CD4-positive, CD25-positive, alpha-beta regulatory T cell (primary cell): ENCODE measurements around the gene PAK1. TPM values are rescaled to one million over a fixed set of nuclear protein-coding genes. Genes with fewer than 3 reads are reported as not detected.
"Not testable (repeated sequence)": the region's sequence is repeated elsewhere in the genome, so short reads cannot be mapped to it uniquely, and the experiment has no call there.

Experiments
- ATAC-seq, 2 donors: fragments of 150-1000 bp; cut with Tn5 transposase; one replicate each; pipeline ENCODE4 v1.10.0; 2021; ENCODE audit warnings: low read depth in 2 of 2, moderate number of reproducible peaks in 2 of 2, moderate library complexity in 1 of 2
- DNase-seq, 3 donors: peaks; one replicate each; pipeline versions ENCODE4 v3.0.0 to v3.0.0-alpha.2; 2012 to 2022; ENCODE audit warnings: mixed read lengths in 1 of 3
- H3K27ac ChIP-seq: one replicate; pipeline ENCODE4 v1.7.0; 2013; ENCODE audit warnings: mild to moderate bottlenecking, low read length; ENCODE audit not compliant: insufficient read depth, poor library complexity, severe bottlenecking
- H3K27me3 ChIP-seq: one replicate; pipeline ENCODE4 v1.7.0; 2013; ENCODE audit warnings: low read length; ENCODE audit not compliant: control insufficient read depth, insufficient read depth
- H3K36me3 ChIP-seq: one replicate; pipeline ENCODE4 v1.7.0; 2013; ENCODE audit warnings: mild to moderate bottlenecking, low read length, moderate library complexity; ENCODE audit not compliant: control insufficient read depth, insufficient read depth
- H3K4me1 ChIP-seq: 2 replicates; pipeline ENCODE4 v1.7.0; 2013; ENCODE audit warnings: mild to moderate bottlenecking, low read length; ENCODE audit not compliant: insufficient read depth, control insufficient read depth, poor library complexity, severe bottlenecking
- H3K4me3 ChIP-seq: one replicate; pipeline ENCODE4 v1.7.0; 2013; ENCODE audit warnings: low read depth, mild to moderate bottlenecking, low read length, moderate library complexity
- H3K9me3 ChIP-seq, 2 experiments: 1 replicate in 1 of 2; 2 replicates in 1 of 2; pipeline ENCODE4 v1.7.0; 2013; ENCODE audit warnings: low read length in 2 of 2, mild to moderate bottlenecking in 1 of 2, moderate library complexity in 1 of 2; ENCODE audit not compliant: control insufficient read depth in 2 of 2
- H3K27ac Mint-ChIP-seq, 3 donors: one replicate each; pipeline ENCODE4 v1.8.0; 2020 to 2022; ENCODE audit warnings: mild to moderate bottlenecking in 3 of 3, mixed read lengths in 3 of 3, moderate library complexity in 2 of 3
- H3K27me3 Mint-ChIP-seq: one replicate; pipeline ENCODE4 v1.8.0; 2022; ENCODE audit warnings: mild to moderate bottlenecking, mixed read lengths
- H3K36me3 Mint-ChIP-seq: one replicate; pipeline ENCODE4 v1.8.0; 2020; ENCODE audit warnings: mixed read lengths
- H3K4me1 Mint-ChIP-seq, 4 donors: one replicate each; pipeline ENCODE4 v1.8.0; 2020 to 2022; ENCODE audit warnings: mixed read lengths in 4 of 4, mild to moderate bottlenecking in 1 of 4
- H3K4me3 Mint-ChIP-seq, 4 donors: one replicate each; pipeline ENCODE4 v1.8.0; 2020 to 2022; ENCODE audit warnings: mild to moderate bottlenecking in 4 of 4, mixed read lengths in 4 of 4, moderate library complexity in 3 of 4
- H3K9me3 Mint-ChIP-seq, 7 donors: one replicate each; pipeline ENCODE4 v1.8.0; 2020 to 2022; ENCODE audit warnings: mixed read lengths in 7 of 7, mild to moderate bottlenecking in 3 of 7, moderate library complexity in 2 of 7
- polyA plus RNA-seq, 4 donors: library from polyadenylated mRNA; unstranded; fragments of 300-500 nt; fragmentation: Illumina TruSeq; gene quantifications; one replicate each; pipeline ENCODE4 v1.2.3, GENCODE V29; 2021
- total RNA-seq: library from RNA; stranded (reverse); gene quantifications from one replicate; pipeline ENCODE4 v1.2.3, GENCODE V29; 2022

PAK1 gene
- total and polyA plus RNA-seq, 5 donors from 2014 or later, result 8.0 to 15.3 (median 13.8) TPM

DNA sequence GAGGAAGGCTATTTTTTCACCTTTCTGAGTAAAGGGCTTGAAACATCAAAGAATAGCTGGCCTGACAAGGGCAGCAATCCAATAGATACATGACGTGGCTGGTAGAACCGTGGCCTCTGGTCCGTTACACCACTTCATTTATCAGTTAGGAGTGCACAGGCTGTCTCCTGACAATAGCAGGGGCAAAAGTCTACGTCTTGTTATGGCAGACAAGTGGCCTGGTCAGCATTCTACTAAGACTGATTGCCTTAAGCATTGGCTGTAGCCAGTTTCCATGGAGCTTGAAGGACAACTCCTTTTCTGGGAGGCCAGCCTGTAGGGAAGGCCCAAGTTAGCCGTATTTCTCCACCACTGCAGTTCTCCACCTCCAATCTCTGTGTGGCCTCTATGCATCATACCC, 163.2 kb downstream of the PAK1 start:
- DNase-seq, result no peak
- Histone ChIP-seq H3K9me3 (no peaks in the 10 kb centered on the region), H3K36me3 (no peaks in the 10 kb centered on the region), H3K27me3 (peaks cover 2% of the 10 kb centered on the region), H3K4me1 (no peaks in the 10 kb centered on the region), H3K4me3 (no peak overlapping the region), H3K27ac (no peak overlapping the region)
- no peaks in the 10 kb centered on the region for H3K36me3 Mint-ChIP-seq
- H3K27me3 Mint-ChIP-seq, result peaks cover 30% of the 10 kb centered on the region
- no peak overlapping the region for H3K27ac Mint-ChIP-seq
- H3K9me3 Mint-ChIP-seq, result no peaks in the 10 kb centered on the region
- ATAC-seq, result no peak
- H3K4me1 Mint-ChIP-seq, result no peaks in the 10 kb centered on the region
- H3K4me3 Mint-ChIP-seq, result no peak overlapping the region

DNA sequence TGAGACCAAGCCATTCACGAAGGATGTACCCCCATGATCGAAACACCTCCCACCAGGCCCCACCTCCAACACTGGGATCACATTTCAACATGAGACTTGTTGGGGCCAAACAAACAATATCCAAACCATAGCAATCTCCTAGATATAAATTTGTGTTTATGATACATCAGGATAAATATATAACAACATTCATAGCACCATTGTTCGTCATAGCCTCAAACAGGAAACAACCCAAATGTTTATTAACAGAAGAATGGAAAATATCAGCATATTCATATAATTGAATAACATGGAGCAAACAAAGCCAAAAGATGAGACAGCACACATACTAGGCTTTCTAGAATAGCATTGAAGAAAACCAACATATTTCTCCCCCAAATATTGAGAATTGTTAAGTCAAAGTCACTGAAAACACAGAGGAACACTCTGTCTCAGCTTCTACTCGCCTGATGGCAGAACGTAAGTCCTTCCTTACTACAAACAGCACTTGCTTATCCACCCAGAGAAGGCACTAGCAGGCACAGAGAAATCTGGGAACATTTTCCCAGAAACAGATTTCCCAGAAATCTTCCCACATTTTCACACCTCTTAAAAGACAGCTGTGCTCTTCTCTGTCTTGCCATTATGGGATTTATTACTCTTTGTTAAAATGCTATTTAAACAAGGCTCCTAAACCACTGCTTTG, 164.4 kb downstream of the PAK1 start:
- H3K4me1 Mint-ChIP-seq, result no peaks in the 10 kb centered on the region
- DNase-seq, result no peak
- peaks cover 0 to 2% (median 0%) of the 10 kb centered on the region in 7 donors for H3K9me3 Mint-ChIP-seq
- no peaks in the 10 kb centered on the region for H3K36me3 ChIP-seq
- no peak overlapping the region for H3K4me3 ChIP-seq
- no peak overlapping the region for H3K27ac ChIP-seq
- no peaks in the 10 kb centered on the region for H3K36me3 Mint-ChIP-seq
- H3K9me3 ChIP-seq, result no peaks in the 10 kb centered on the region
- no peaks in the 10 kb centered on the region for H3K4me1 ChIP-seq
- no peak overlapping the region for H3K27ac Mint-ChIP-seq
- H3K27me3 ChIP-seq, result peaks cover 2% of the 10 kb centered on the region
- H3K4me3 Mint-ChIP-seq, result no peak overlapping the region
- no peak for ATAC-seq
- peaks cover 29% of the 10 kb centered on the region for H3K27me3 Mint-ChIP-seq

DNA sequence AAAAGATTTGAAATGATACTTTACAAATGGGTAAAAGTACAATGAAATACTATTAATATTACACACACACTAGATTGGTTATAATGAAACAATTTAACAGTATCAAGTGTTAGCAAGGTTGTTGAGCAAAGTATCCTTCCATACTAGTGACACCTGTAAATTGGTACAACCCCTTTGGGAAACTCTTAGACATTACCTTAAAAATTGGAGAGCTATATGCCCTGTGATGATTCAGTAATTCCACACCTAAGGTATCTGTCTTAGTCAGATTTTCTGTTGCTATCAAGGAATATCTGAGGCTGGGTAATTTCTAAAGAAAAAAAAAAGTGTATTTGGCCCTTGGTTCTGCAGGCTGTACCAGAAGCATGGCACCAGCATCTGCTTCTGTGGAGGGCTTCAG, 165.1 kb downstream of the PAK1 start:
- Mint-ChIP-seq H3K9me3 (peaks cover 0 to 2% (median 0%) of the 10 kb centered on the region in 7 donors), H3K4me1 (no peaks in the 10 kb centered on the region), H3K36me3 (no peaks in the 10 kb centered on the region), H3K27ac (no peak overlapping the region), H3K27me3 (peaks cover 25% of the 10 kb centered on the region), H3K4me3 (no peak overlapping the region)
- Histone ChIP-seq H3K27ac (no peak overlapping the region), H3K9me3 (no peaks in the 10 kb centered on the region), H3K4me3 (no peak overlapping the region), H3K27me3 (peaks cover 2% of the 10 kb centered on the region), H3K4me1 (no peaks in the 10 kb centered on the region), H3K36me3 (no peaks in the 10 kb centered on the region)
- ATAC-seq (no peak), DNase-seq (no peak)

DNA sequence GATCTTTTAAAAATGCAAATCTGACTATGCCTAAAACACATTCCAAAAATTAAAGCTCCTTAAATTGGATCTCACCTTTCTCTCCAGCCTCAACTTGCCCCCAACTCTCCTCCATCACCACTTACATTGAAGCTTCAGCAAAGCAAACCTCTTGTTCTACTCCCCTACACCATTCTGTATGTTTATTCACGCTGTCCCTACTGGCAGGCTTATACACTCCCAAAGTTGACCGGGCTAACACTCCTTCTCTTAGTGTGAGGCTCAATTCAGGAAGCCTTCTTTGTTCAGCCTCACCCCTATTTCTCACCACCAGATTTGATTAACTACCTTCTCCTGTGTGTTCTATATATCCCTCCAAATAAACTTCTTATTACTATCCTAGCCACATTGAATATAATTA, 170.6 kb downstream of the PAK1 start:
- H3K27ac Mint-ChIP-seq, result no peak overlapping the region
- ATAC-seq, result no peak

DNA sequence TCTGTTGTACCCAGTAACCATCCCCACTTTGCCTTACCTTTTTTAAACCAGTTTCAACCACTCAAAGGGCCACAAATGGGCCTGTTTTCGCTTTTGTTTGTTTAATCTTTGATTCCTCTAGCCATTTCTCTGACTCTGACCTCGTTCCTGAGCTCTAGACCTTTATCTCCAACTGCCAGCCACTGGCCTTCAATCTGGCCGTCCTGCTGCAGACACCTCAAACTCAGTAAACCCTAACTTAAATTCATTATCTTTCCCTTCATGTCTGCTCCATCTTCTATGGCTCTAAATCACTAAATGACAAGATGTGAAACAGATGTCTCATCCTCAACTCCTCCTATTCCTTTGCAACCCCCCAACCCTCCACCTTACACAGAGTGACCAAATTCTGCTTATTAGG, 171.1 kb downstream of the PAK1 start:
- Mint-ChIP-seq H3K4me3 (no peak overlapping the region), H3K27ac (no peak overlapping the region), H3K36me3 (no peaks in the 10 kb centered on the region), H3K9me3 (peaks cover 0 to 4% (median 0%) of the 10 kb centered on the region in 7 donors), H3K27me3 (peaks cover 12% of the 10 kb centered on the region), H3K4me1 (no peaks in the 10 kb centered on the region)
- no peaks in the 10 kb centered on the region for H3K4me1 ChIP-seq
- H3K27ac ChIP-seq, result no peak overlapping the region
- H3K27me3 ChIP-seq, result peaks cover 2% of the 10 kb centered on the region
- no peaks in the 10 kb centered on the region for H3K9me3 ChIP-seq
- H3K36me3 ChIP-seq, result no peaks in the 10 kb centered on the region
- DNase-seq (no peak), ATAC-seq (no peak)
- H3K4me3 ChIP-seq, result no peak overlapping the region

More for the DNA sequence above, 170.6 kb downstream of the PAK1 start:
- H3K27me3 ChIP-seq, result peaks cover 2% of the 10 kb centered on the region
- no peaks in the 10 kb centered on the region for H3K36me3 ChIP-seq
- Mint-ChIP-seq H3K36me3 (no peaks in the 10 kb centered on the region), H3K4me3 (no peak overlapping the region), H3K4me1 (no peaks in the 10 kb centered on the region), H3K27me3 (peaks cover 17% of the 10 kb centered on the region), H3K9me3 (peaks cover 0 to 4% (median 0%) of the 10 kb centered on the region in 7 donors)
- H3K27ac ChIP-seq, result no peak overlapping the region
- DNase-seq, result no peak
- H3K4me1 ChIP-seq, result no peaks in the 10 kb centered on the region
- no peaks in the 10 kb centered on the region for H3K9me3 ChIP-seq
- no peak overlapping the region for H3K4me3 ChIP-seq

DNA sequence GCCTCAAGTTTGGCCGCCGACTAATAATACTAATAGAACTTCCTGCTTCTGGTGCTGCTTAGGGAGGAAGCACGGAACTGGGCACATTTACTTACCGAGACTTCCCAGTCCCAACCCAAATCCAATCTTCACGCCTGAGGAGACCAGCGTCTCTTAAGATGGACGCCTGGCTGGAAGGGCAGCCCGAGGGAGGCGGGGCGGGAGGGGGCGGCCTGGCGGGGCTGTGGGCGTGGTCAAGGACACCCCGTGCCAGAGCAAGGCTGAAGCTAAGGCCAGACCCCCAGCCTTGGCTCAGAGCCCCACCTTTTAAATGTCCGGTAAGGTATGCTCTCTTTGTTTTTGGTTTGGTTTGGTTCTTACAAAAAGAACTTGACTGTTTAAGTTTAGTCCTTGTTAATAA, 172.4 kb downstream of the PAK1 start, which contains the start of gene GDPD4:
GDPD4 (minus strand) TSS at position 177 of the 400 bp plus-strand sequence. CDS start 16,549 bp downstream, outside the sequence.
- no peak within 1 kb of the TSS for H3K4me3 Mint-ChIP-seq
- no peaks in the 10 kb centered on the region for H3K4me1 Mint-ChIP-seq
- Histone ChIP-seq H3K36me3 (no peaks in the 10 kb centered on the region), H3K9me3 (no peaks in the 10 kb centered on the region), H3K27ac (no peak within 1 kb of the TSS), H3K27me3 (peaks cover 2% of the 10 kb centered on the region), H3K4me1 (no peaks in the 10 kb centered on the region), H3K4me3 (no peak within 1 kb of the TSS)
- ATAC-seq (no peak), DNase-seq (no peak)
- H3K27me3 Mint-ChIP-seq, result peaks cover 12% of the 10 kb centered on the region
- H3K9me3 Mint-ChIP-seq, result peaks cover 0 to 4% (median 0%) of the 10 kb centered on the region in 7 donors
- H3K27ac Mint-ChIP-seq, result no peak within 1 kb of the TSS
- no peaks in the 10 kb centered on the region for H3K36me3 Mint-ChIP-seq

DNA sequence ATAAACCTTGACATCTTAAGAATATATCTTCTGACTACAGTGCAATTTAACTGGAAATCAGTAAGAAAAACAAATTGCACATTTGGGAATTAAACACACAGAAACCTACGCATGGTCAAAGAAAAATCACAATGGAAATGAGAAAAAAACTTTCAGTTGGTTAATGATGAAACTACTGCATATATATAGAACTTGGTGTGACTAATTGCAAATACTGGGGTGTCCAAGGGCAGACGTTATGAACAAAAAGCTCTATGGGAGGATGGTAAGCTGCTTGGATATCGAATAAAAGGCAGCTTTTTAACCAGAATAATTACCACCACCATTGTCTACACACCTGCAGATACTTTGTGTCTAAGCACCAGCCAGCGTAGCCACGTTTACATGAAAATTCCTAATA, 173.2 kb downstream of the PAK1 start:
- no peaks in the 10 kb centered on the region for H3K27me3 ChIP-seq
- no peaks in the 10 kb centered on the region for H3K9me3 ChIP-seq
- ATAC-seq (no peak), DNase-seq (no peak)
- H3K4me3 Mint-ChIP-seq, result no peak overlapping the region
- no peaks in the 10 kb centered on the region for H3K4me1 ChIP-seq
- H3K27me3 Mint-ChIP-seq, result peaks cover 6% of the 10 kb centered on the region
- H3K9me3 Mint-ChIP-seq, result peaks cover 0 to 4% (median 0%) of the 10 kb centered on the region in 7 donors
- H3K4me3 ChIP-seq, result no peak overlapping the region
- no peaks in the 10 kb centered on the region for H3K36me3 Mint-ChIP-seq
- H3K36me3 ChIP-seq, result no peaks in the 10 kb centered on the region
- H3K4me1 Mint-ChIP-seq, result no peaks in the 10 kb centered on the region
- no peak overlapping the region for H3K27ac Mint-ChIP-seq
- H3K27ac ChIP-seq, result no peak overlapping the region

DNA sequence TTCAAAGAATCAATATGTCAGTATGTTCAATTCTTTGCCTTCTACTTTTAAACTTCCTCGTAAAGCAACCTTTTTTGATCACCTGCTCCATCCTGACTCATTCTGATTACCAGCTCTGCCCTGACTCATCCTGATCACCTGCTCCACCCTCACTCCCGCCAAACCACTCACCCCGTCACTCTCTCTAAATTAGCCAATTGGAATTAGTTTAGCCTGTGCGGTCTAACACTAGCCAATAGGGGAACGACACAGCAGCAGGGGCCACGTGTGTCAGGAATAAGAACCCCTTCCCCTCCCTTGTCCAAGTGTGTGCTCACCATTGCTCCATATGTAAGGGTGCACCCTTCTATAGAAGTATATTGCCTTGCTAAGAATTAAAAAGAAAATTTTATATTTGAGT, 173.9 kb downstream of the PAK1 start:
- H3K36me3 Mint-ChIP-seq, ATAC-seq, H3K4me1 ChIP-seq, H3K27ac Mint-ChIP-seq, H3K9me3 ChIP-seq, DNase-seq, H3K27me3 ChIP-seq, H3K4me3 ChIP-seq, H3K4me3 Mint-ChIP-seq, H3K36me3 ChIP-seq, H3K9me3 Mint-ChIP-seq, H3K4me1 Mint-ChIP-seq, H3K27me3 Mint-ChIP-seq, H3K27ac ChIP-seq: not testable (repeated sequence)
